Sigmoid colon (tissue), 4 donors: ENCODE data around the gene ARID5B.

ENCODE experiments used
- POLR2AphosphoS5 ChIP-seq, 4 donors: sonication (generic); formaldehyde crosslinking; IDR thresholded peaks; one replicate each; pipeline ENCODE4 v1.6.1; 2017; ENCODE audit warnings: antibody characterized with exemption in 4 of 4
- TF ChIP-seq, protein P1 (sequence below), 4 experiments: fragments of 450-650 bp in 3 of 4; fragments of 200-600 bp in 1 of 4; IDR thresholded peaks; one replicate each; pipeline ENCODE4 v1.5.1; 2016 to 2019; ENCODE audit warnings: antibody characterized with exemption in 4 of 4, mild to moderate bottlenecking in 3 of 4, moderate library complexity in 2 of 4

DNA sequence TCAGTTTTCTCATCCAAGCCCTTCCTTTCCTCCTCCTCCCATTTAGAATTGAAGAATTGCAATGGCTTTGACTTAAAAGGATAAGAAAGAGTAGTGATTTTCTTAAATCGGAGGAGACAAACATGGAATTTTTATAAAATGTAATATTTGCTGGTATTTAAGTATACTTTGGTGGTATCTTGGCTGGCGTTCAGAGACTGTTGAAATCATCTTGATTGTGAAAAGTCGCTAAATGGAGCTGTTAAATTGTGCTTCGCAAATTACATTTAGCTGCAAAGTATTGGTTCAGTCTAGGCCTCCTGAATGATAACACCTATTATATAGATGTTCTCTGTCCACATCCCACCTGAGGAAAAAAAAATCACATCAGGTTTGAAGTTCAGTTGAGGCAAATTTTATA is 81.8 kb downstream of the ARID5B start:
- TF ChIP-seq, protein P1, sequence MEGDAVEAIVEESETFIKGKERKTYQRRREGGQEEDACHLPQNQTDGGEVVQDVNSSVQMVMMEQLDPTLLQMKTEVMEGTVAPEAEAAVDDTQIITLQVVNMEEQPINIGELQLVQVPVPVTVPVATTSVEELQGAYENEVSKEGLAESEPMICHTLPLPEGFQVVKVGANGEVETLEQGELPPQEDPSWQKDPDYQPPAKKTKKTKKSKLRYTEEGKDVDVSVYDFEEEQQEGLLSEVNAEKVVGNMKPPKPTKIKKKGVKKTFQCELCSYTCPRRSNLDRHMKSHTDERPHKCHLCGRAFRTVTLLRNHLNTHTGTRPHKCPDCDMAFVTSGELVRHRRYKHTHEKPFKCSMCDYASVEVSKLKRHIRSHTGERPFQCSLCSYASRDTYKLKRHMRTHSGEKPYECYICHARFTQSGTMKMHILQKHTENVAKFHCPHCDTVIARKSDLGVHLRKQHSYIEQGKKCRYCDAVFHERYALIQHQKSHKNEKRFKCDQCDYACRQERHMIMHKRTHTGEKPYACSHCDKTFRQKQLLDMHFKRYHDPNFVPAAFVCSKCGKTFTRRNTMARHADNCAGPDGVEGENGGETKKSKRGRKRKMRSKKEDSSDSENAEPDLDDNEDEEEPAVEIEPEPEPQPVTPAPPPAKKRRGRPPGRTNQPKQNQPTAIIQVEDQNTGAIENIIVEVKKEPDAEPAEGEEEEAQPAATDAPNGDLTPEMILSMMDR (IDR thresholded peaks at IDR 0.05), result no peak
- no peak for TF ChIP-seq POLR2AphosphoS5 (IDR thresholded peaks at IDR 0.05)
